ENCODE results near the gene B9D2. TPM values are rescaled to one million over a fixed set of nuclear protein-coding genes. Genes with fewer than 3 reads are reported as not detected.

The B9D2 gene
- total RNA-seq, 1 donor from 2014 or later = 5.9 TPM

DNA sequence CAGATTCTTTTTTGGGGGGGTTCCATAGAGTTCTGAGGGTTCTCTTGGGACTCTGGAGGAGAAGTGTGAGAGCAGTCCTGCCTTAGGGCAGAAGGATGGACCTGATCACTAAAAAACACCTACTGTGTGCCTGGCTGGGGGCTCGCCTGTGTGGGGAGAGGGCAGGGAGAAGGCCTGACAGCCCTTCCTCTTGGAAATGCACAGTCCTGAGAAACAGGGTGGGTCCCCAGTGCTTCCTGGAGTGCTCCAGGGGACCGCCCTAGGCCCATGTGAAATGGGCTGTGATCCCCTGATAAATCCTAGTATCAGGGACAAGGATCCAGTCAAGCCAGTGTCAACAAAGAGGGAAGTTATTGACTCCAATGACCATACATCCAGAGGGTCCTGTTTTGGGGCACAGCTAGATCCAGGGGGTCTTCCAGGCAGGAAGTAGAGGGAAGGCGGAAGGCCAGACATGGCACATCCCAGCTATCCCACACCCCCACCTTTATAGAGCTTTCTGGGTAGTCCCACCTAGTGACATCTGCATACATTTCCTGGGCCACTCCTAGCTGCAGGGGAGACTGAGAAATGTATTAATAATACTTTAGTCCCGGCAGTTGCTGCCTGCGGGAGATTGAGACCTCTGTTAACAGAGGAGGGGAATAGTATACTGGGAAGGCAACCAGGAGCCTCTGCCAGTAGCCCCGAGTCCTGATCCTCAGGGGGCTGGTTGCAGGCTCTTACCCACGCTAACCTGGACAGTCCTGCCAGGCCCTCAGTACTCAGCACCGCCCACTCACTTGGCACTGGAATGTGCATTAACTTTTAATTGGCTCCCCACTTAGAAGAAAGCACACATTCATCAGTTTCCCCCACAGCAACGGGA is 47.4 kb upstream of the B9D2 start:
- H3K27ac ChIP-seq (ENCODE audit: low read depth, low read length) = no peak overlapping the region
- no peaks in the 10 kb centered on the region for H3K27me3 ChIP-seq (ENCODE audit: insufficient read depth, low read length)
- no peaks in the 10 kb centered on the region for H3K79me2 ChIP-seq (ENCODE audit: insufficient read depth, low read length)
- H3K4me3 Mint-ChIP-seq (ENCODE audit: unreplicated experiment) = no peak overlapping the region
- H2AFZ ChIP-seq (ENCODE audit: low read depth, low read length) = no peak overlapping the region
- H3K4me3 ChIP-seq (ENCODE audit: insufficient read depth, low read depth, low read length) = no peak overlapping the region
- peaks cover 22% of the 10 kb centered on the region for H3K4me1 Mint-ChIP-seq (ENCODE audit: low read depth, unreplicated experiment)
- TF ChIP-seq, protein P1, sequence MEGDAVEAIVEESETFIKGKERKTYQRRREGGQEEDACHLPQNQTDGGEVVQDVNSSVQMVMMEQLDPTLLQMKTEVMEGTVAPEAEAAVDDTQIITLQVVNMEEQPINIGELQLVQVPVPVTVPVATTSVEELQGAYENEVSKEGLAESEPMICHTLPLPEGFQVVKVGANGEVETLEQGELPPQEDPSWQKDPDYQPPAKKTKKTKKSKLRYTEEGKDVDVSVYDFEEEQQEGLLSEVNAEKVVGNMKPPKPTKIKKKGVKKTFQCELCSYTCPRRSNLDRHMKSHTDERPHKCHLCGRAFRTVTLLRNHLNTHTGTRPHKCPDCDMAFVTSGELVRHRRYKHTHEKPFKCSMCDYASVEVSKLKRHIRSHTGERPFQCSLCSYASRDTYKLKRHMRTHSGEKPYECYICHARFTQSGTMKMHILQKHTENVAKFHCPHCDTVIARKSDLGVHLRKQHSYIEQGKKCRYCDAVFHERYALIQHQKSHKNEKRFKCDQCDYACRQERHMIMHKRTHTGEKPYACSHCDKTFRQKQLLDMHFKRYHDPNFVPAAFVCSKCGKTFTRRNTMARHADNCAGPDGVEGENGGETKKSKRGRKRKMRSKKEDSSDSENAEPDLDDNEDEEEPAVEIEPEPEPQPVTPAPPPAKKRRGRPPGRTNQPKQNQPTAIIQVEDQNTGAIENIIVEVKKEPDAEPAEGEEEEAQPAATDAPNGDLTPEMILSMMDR (IDR thresholded peaks at IDR 0.05; ENCODE audit: insufficient read depth, low read depth, low read length) = no peak
- no peak for TF ChIP-seq EZH2 (IDR thresholded peaks at IDR 0.05; ENCODE audit: insufficient read depth, low read length)
- peaks cover 6% of the 10 kb centered on the region for H3K36me3 ChIP-seq (ENCODE audit: insufficient read depth, low read length)
- H3K27me3 Mint-ChIP-seq (ENCODE audit: low read depth, unreplicated experiment) = no peaks in the 10 kb centered on the region
- H3K9ac ChIP-seq (ENCODE audit: low read length) = no peak overlapping the region
- H3K9me3 ChIP-seq (ENCODE audit: insufficient read depth, low read depth, low read length) = no peaks in the 10 kb centered on the region
- peaks cover 17% of the 10 kb centered on the region for H3K36me3 Mint-ChIP-seq (ENCODE audit: low read depth, unreplicated experiment)
- H3K4me1 ChIP-seq (ENCODE audit: insufficient read depth, low read length) = no peaks in the 10 kb centered on the region
- no peak overlapping the region for H3K27ac Mint-ChIP-seq (ENCODE audit: unreplicated experiment)
- no peak overlapping the region for H3K4me2 ChIP-seq (ENCODE audit: low read length)
- peaks cover 8% of the 10 kb centered on the region for H4K20me1 ChIP-seq (ENCODE audit: insufficient read depth, low read length)
- FAIRE-seq = no peak
- no peaks in the 10 kb centered on the region for H3K9me3 Mint-ChIP-seq (ENCODE audit: unreplicated experiment)
- DNase-seq (ENCODE audit: low read depth) = no peak

DNA sequence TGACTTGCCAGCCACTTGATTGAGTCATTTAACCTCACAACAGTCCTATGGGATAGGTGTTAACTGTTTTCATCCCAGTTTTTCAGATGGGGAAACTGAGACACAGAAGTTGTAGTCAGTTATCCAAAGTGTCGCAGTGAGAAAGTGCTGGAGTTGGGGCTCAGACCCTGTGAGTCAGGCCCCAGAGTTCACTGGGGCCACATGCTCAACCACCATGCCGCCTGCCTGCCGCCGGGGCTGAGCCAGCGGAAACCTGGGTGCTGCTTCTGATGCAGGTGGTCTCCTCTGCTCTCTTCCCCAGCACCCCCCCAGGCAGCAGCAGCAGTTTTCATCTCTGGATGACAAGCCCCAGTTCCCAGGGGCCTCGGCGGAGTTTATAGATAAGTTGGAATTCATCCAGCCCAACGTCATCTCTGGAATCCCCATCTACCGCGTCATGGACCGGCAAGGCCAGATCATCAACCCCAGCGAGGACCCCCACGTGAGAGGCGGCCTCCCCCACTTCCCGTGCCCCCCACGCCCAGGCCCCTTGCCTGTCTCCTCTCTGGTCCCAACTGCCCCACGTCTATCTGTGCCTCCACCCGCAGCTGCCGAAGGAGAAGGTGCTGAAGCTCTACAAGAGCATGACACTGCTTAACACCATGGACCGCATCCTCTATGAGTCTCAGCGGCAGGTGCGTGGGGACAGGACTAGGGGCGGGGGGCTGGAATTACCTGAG is 46.5 kb upstream of the B9D2 start:
- TF ChIP-seq, protein P1 (IDR thresholded peaks at IDR 0.05; ENCODE audit: insufficient read depth, low read depth, low read length) = no peak
- no peak for TF ChIP-seq EZH2 (IDR thresholded peaks at IDR 0.05; ENCODE audit: insufficient read depth, low read length)
- no peak overlapping the region for H3K4me3 Mint-ChIP-seq (ENCODE audit: unreplicated experiment)
- H4K20me1 ChIP-seq (ENCODE audit: insufficient read depth, low read length) = peaks cover 8% of the 10 kb centered on the region
- no peak overlapping the region for H2AFZ ChIP-seq (ENCODE audit: low read depth, low read length)
- H3K4me3 ChIP-seq (ENCODE audit: insufficient read depth, low read depth, low read length) = no peak overlapping the region
- H3K36me3 Mint-ChIP-seq (ENCODE audit: low read depth, unreplicated experiment) = peaks cover 16% of the 10 kb centered on the region
- H3K79me2 ChIP-seq (ENCODE audit: insufficient read depth, low read length) = no peaks in the 10 kb centered on the region
- DNase-seq (ENCODE audit: low read depth) = no peak
- no peak overlapping the region for H3K4me2 ChIP-seq (ENCODE audit: low read length)
- H3K4me1 ChIP-seq (ENCODE audit: insufficient read depth, low read length) = no peaks in the 10 kb centered on the region
- no peak for FAIRE-seq
- no peaks in the 10 kb centered on the region for H3K27me3 Mint-ChIP-seq (ENCODE audit: low read depth, unreplicated experiment)
- H3K27ac ChIP-seq (ENCODE audit: low read depth, low read length) = no peak overlapping the region
- peaks cover 22% of the 10 kb centered on the region for H3K4me1 Mint-ChIP-seq (ENCODE audit: low read depth, unreplicated experiment)
- no peak overlapping the region for H3K9ac ChIP-seq (ENCODE audit: low read length)
- H3K36me3 ChIP-seq (ENCODE audit: insufficient read depth, low read length) = peaks cover 6% of the 10 kb centered on the region
- H3K27ac Mint-ChIP-seq (ENCODE audit: unreplicated experiment) = no peak overlapping the region
- H3K27me3 ChIP-seq (ENCODE audit: insufficient read depth, low read length) = no peaks in the 10 kb centered on the region
- H3K9me3 ChIP-seq (ENCODE audit: insufficient read depth, low read depth, low read length) = no peaks in the 10 kb centered on the region
- H3K9me3 Mint-ChIP-seq (ENCODE audit: unreplicated experiment) = no peaks in the 10 kb centered on the region
